HEK293 (cell line): ENCODE results near the gene SLC35A2.
A peak's percentile ranks its signal among the peaks of the same experiment; 100 is the strongest.

Source experiments
- CTCF ChIA-PET: fragments of 350-600 bp; formaldehyde crosslinking; extraction: SDS; loops from one replicate; lab custom pipeline; 2021; ENCODE audit warnings: antibody characterized with exemption; lab: Yijun Ruan, JAX
- POLR2A ChIA-PET: fragments of 300-600 bp; formaldehyde crosslinking; extraction: SDS; loops from one replicate; lab custom pipeline; 2020; ENCODE audit warnings: antibody characterized with exemption, inconsistent platforms; lab: Yijun Ruan, JAX
- H3K27ac ChIP-seq: fragments of 200-500 bp; sonication (Bioruptor generic); 2 replicates; pipeline ENCODE4 v1.5.1; 2014; ENCODE audit warnings: low read depth, low read length, control low read depth, inconsistent platforms; ENCODE audit errors: extremely low read depth
- H3K36me3 ChIP-seq, 2 experiments: fragments of 200-500 bp in 1 of 2; sonication (Bioruptor generic) in 1 of 2; 1 replicate in 1 of 2; 2 replicates in 1 of 2; pipeline ENCODE4 v1.5.1; 2014 to 2017; ENCODE audit warnings: inconsistent platforms in 2 of 2, low read length in 2 of 2; ENCODE audit not compliant: control insufficient read depth in 2 of 2, insufficient read depth in 1 of 2
- H3K4me1 ChIP-seq: fragments of 200-500 bp; sonication (Bioruptor generic); 2 replicates; pipeline ENCODE4 v1.5.1; 2014; ENCODE audit warnings: mild to moderate bottlenecking, low read length, inconsistent platforms; ENCODE audit not compliant: control insufficient read depth, insufficient read depth
- H3K4me3 ChIP-seq: 2 replicates; pipeline ENCODE4 v1.5.1; 2011; ENCODE audit warnings: low read depth, mild to moderate bottlenecking, control low read depth, low read length, moderate library complexity
- H3K9me3 ChIP-seq: fragments of 200-500 bp; sonication (Bioruptor generic); 2 replicates; pipeline ENCODE4 v1.5.1; 2014; ENCODE audit warnings: low read depth, low read length, inconsistent platforms; ENCODE audit not compliant: control insufficient read depth, insufficient read depth
- BCL11B ChIP-seq: fragments of 450-650 bp; formaldehyde crosslinking; IDR thresholded peaks from 2 replicates; pipeline ENCODE4 v1.5.1; 2016; ENCODE audit warnings: low read depth, missing biosample characterization, missing genetic modification characterization
- GLIS2 ChIP-seq: fragments of 450-650 bp; formaldehyde crosslinking; IDR thresholded peaks from 2 replicates; pipeline ENCODE4 v1.5.1; 2016; ENCODE audit warnings: missing biosample characterization, missing genetic modification characterization
- KLF8 ChIP-seq: fragments of 450-650 bp; formaldehyde crosslinking; IDR thresholded peaks from 2 replicates; pipeline ENCODE4 v1.5.1; 2016; ENCODE audit warnings: missing biosample characterization, missing genetic modification characterization
- SALL2 ChIP-seq: fragments of 450-650 bp; formaldehyde crosslinking; IDR thresholded peaks from 2 replicates; pipeline ENCODE4 v1.5.0; 2017; ENCODE audit warnings: missing biosample characterization, mild to moderate bottlenecking, missing genetic modification characterization, borderline replicate concordance
- SCRT2 ChIP-seq: fragments of 450-650 bp; formaldehyde crosslinking; IDR thresholded peaks from 2 replicates; pipeline ENCODE4 v1.5.1; 2016; ENCODE audit warnings: missing biosample characterization, missing genetic modification characterization
- SP3 ChIP-seq: fragments of 450-650 bp; formaldehyde crosslinking; IDR thresholded peaks from 2 replicates; pipeline ENCODE4 v1.5.1; 2016; ENCODE audit warnings: missing biosample characterization, missing genetic modification characterization
- ZBTB7A ChIP-seq: fragments of 450-650 bp; formaldehyde crosslinking; IDR thresholded peaks from 2 replicates; pipeline ENCODE4 v1.5.1; 2016; ENCODE audit warnings: low read depth, missing biosample characterization, missing genetic modification characterization
- ZEB2 ChIP-seq: fragments of 450-650 bp; formaldehyde crosslinking; IDR thresholded peaks from 2 replicates; pipeline ENCODE4 v1.5.1; 2016; ENCODE audit warnings: missing biosample characterization, missing genetic modification characterization
- ZIC2 ChIP-seq: fragments of 450-650 bp; formaldehyde crosslinking; IDR thresholded peaks from 2 replicates; pipeline ENCODE4 v1.5.1; 2016; ENCODE audit warnings: missing biosample characterization, missing genetic modification characterization
- ZNF133 ChIP-seq: fragments of 450-650 bp; formaldehyde crosslinking; IDR thresholded peaks from 2 replicates; pipeline ENCODE4 v1.5.1; 2016; ENCODE audit warnings: missing biosample characterization, missing genetic modification characterization
- ZNF146 ChIP-seq: fragments of 450-650 bp; formaldehyde crosslinking; IDR thresholded peaks from 2 replicates; pipeline ENCODE4 v1.5.1; 2016; ENCODE audit warnings: missing biosample characterization, missing genetic modification characterization
- ZNF366 ChIP-seq: fragments of 450-650 bp; formaldehyde crosslinking; conservative IDR thresholded peaks from 2 replicates; pipeline ENCODE4 v1.5.1; 2016; ENCODE audit warnings: missing biosample characterization, missing genetic modification characterization
- ZNF610 ChIP-seq: fragments of 450-650 bp; formaldehyde crosslinking; IDR thresholded peaks from 2 replicates; pipeline ENCODE4 v1.5.1; 2016; ENCODE audit warnings: missing biosample characterization, missing genetic modification characterization, borderline replicate concordance
- ZNF660 ChIP-seq: fragments of 450-650 bp; IDR thresholded peaks from 2 replicates; pipeline ENCODE4 v1.5.1; 2018; ENCODE audit warnings: missing biosample characterization, mild to moderate bottlenecking, missing genetic modification characterization
- ZSCAN16 ChIP-seq: fragments of 450-650 bp; formaldehyde crosslinking; IDR thresholded peaks from 2 replicates; pipeline ENCODE4 v1.5.1; 2016; ENCODE audit warnings: missing biosample characterization, missing genetic modification characterization
- ZXDB ChIP-seq: fragments of 450-650 bp; formaldehyde crosslinking; IDR thresholded peaks from 2 replicates; pipeline ENCODE4 v1.5.1; 2016; ENCODE audit warnings: missing biosample characterization, missing genetic modification characterization
- TF ChIP-seq, protein P1 (sequence below): fragments of 450-650 bp; formaldehyde crosslinking; IDR thresholded peaks from 2 replicates; pipeline ENCODE4 v1.5.1; 2016; ENCODE audit warnings: missing biosample characterization, missing genetic modification characterization
- TF ChIP-seq, protein P2 (sequence below): fragments of 450-650 bp; formaldehyde crosslinking; IDR thresholded peaks from 2 replicates; pipeline ENCODE4 v1.5.1; 2016; ENCODE audit warnings: missing biosample characterization, missing genetic modification characterization
- TF ChIP-seq, protein P3 (sequence below): fragments of 450-650 bp; formaldehyde crosslinking; IDR thresholded peaks from 2 replicates; pipeline ENCODE4 v1.5.1; 2017; ENCODE audit warnings: missing biosample characterization, mild to moderate bottlenecking, missing genetic modification characterization, moderate library complexity
- TF ChIP-seq, protein P4 (sequence below): fragments of 450-650 bp; IDR thresholded peaks from 2 replicates; pipeline ENCODE4 v1.5.1; 2018; ENCODE audit warnings: missing biosample characterization, missing genetic modification characterization
- TF ChIP-seq, protein P5 (sequence below): fragments of 450-650 bp; formaldehyde crosslinking; conservative IDR thresholded peaks from 2 replicates; pipeline ENCODE4 v1.5.1; 2016; ENCODE audit warnings: low read depth, missing biosample characterization, missing genetic modification characterization

Gene SLC35A2

DNA sequence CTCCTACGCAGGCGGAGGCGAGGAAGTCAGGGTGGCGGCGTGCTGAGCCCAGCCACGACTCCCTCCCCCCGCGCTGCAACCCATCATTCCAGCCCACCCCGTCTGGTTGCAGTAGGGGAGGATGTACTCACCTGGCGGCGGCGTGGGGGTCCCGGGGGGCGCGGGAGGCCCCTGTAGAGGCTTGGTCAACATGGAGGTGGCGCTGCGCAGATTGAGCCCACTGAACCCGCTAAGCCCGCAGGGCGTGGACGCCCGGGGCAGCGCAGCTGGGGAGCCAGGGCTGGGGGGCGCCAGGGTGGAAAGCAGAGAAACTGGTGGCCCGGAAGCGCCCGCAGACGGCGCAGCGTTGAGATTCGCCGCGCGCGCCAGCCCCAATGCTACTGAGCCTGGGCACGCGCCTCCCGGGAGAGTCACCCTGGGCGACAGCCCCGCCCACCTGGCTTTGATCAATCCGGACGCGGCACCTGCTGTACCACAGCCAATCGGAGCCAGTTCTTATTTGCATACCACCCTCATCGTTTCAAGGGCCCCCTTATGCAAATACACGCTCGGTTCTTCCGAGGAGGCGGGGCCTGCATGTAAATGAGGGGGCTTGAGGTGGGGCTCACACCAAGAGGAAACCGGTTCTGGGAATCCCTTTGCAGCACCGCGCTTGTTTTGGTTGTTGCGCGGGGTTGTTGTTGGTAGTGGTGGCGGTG, 7.3 kb upstream of the SLC35A2 start, which contains the start of gene PIM2:
PIM2 (minus strand) TSS at position 382 of the 698 bp plus-strand sequence; CDS start at position 192, 190 bp downstream.
- peaks cover 0 to 48% of the 10 kb centered on the region in 2 experiments; a peak in 2 of 3 replicates for H3K36me3 ChIP-seq
- peak within 1 kb of the TSS; percentile 58 for H3K27ac ChIP-seq
- H3K4me3 ChIP-seq: peak within 1 kb of the TSS; percentile 60
- POLR2A ChIA-PET: interaction anchor here (0.6 kb wide), 2 partner anchors 22 to 1701 kb away, joined by 3 to 4 read pairs; no protein-coding TSS in a partner anchor
- H3K4me1 ChIP-seq: 0 out of 2 replicates have a peak, but pooled peaks cover 3% of the 10 kb centered on the region
- no peaks in the 10 kb centered on the region for H3K9me3 ChIP-seq
- CTCF ChIA-PET: no interaction called here
- TF ChIP-seq ZNF133 (tag by site-specific recombination) (no peak), ZSCAN16 (tag by site-specific recombination) (peak; percentile 92), ZIC2 (tag by site-specific recombination) (peak; percentile 95), ZNF146 (tag by site-specific recombination) (no peak), SALL2 (tag by site-specific recombination) (no peak), ZNF660 (tag by site-specific recombination) (peak; percentile 45; the same call in 1 of the 2 replicates), GLIS2 (tag by site-specific recombination) (peak; percentile 96), ZXDB (0 out of 2 replicates have a peak, but pooled peaks have one; percentile 46), SCRT2 (tag by site-specific recombination) (no peak), ZBTB7A (tag by site-specific recombination) (peak; percentile 30; the same call in 1 of the 2 replicates), ZNF610 (tag by site-specific recombination) (no peak), SP3 (peak; percentile 68; the same call in 1 of the 2 replicates), ZNF366 (tag by site-specific recombination) (peak; percentile 77), BCL11B (tag by site-specific recombination) (0 out of 2 replicates have a peak, but pooled peaks have one; percentile 38), ZEB2 (tag by site-specific recombination) (peak; percentile 84), KLF8 (tag by site-specific recombination) (peak; percentile 32; the same call in 1 of the 2 replicates)
- TF ChIP-seq, protein P1, sequence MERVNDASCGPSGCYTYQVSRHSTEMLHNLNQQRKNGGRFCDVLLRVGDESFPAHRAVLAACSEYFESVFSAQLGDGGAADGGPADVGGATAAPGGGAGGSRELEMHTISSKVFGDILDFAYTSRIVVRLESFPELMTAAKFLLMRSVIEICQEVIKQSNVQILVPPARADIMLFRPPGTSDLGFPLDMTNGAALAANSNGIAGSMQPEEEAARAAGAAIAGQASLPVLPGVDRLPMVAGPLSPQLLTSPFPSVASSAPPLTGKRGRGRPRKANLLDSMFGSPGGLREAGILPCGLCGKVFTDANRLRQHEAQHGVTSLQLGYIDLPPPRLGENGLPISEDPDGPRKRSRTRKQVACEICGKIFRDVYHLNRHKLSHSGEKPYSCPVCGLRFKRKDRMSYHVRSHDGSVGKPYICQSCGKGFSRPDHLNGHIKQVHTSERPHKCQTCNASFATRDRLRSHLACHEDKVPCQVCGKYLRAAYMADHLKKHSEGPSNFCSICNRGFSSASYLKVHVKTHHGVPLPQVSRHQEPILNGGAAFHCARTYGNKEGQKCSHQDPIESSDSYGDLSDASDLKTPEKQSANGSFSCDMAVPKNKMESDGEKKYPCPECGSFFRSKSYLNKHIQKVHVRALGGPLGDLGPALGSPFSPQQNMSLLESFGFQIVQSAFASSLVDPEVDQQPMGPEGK: peak; percentile 88
- TF ChIP-seq, protein P2, sequence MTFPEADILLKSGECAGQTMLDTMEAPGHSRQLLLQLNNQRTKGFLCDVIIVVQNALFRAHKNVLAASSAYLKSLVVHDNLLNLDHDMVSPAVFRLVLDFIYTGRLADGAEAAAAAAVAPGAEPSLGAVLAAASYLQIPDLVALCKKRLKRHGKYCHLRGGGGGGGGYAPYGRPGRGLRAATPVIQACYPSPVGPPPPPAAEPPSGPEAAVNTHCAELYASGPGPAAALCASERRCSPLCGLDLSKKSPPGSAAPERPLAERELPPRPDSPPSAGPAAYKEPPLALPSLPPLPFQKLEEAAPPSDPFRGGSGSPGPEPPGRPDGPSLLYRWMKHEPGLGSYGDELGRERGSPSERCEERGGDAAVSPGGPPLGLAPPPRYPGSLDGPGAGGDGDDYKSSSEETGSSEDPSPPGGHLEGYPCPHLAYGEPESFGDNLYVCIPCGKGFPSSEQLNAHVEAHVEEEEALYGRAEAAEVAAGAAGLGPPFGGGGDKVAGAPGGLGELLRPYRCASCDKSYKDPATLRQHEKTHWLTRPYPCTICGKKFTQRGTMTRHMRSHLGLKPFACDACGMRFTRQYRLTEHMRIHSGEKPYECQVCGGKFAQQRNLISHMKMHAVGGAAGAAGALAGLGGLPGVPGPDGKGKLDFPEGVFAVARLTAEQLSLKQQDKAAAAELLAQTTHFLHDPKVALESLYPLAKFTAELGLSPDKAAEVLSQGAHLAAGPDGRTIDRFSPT (tag by site-specific recombination): 0 out of 2 replicates have a peak, but pooled peaks have one; percentile 27
- TF ChIP-seq, protein P3, sequence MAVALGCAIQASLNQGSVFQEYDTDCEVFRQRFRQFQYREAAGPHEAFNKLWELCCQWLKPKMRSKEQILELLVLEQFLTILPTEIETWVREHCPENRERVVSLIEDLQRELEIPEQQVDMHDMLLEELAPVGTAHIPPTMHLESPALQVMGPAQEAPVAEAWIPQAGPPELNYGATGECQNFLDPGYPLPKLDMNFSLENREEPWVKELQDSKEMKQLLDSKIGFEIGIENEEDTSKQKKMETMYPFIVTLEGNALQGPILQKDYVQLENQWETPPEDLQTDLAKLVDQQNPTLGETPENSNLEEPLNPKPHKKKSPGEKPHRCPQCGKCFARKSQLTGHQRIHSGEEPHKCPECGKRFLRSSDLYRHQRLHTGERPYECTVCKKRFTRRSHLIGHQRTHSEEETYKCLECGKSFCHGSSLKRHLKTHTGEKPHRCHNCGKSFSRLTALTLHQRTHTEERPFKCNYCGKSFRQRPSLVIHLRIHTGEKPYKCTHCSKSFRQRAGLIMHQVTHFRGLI (tag by site-specific recombination): 0 out of 2 replicates have a peak, but pooled peaks have one; percentile 13
- TF ChIP-seq, protein P4, sequence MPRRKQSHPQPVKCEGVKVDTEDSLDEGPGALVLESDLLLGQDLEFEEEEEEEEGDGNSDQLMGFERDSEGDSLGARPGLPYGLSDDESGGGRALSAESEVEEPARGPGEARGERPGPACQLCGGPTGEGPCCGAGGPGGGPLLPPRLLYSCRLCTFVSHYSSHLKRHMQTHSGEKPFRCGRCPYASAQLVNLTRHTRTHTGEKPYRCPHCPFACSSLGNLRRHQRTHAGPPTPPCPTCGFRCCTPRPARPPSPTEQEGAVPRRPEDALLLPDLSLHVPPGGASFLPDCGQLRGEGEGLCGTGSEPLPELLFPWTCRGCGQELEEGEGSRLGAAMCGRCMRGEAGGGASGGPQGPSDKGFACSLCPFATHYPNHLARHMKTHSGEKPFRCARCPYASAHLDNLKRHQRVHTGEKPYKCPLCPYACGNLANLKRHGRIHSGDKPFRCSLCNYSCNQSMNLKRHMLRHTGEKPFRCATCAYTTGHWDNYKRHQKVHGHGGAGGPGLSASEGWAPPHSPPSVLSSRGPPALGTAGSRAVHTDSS (tag by site-specific recombination): 0 out of 2 replicates have a peak, but pooled peaks have one; percentile 46
- TF ChIP-seq, protein P5, sequence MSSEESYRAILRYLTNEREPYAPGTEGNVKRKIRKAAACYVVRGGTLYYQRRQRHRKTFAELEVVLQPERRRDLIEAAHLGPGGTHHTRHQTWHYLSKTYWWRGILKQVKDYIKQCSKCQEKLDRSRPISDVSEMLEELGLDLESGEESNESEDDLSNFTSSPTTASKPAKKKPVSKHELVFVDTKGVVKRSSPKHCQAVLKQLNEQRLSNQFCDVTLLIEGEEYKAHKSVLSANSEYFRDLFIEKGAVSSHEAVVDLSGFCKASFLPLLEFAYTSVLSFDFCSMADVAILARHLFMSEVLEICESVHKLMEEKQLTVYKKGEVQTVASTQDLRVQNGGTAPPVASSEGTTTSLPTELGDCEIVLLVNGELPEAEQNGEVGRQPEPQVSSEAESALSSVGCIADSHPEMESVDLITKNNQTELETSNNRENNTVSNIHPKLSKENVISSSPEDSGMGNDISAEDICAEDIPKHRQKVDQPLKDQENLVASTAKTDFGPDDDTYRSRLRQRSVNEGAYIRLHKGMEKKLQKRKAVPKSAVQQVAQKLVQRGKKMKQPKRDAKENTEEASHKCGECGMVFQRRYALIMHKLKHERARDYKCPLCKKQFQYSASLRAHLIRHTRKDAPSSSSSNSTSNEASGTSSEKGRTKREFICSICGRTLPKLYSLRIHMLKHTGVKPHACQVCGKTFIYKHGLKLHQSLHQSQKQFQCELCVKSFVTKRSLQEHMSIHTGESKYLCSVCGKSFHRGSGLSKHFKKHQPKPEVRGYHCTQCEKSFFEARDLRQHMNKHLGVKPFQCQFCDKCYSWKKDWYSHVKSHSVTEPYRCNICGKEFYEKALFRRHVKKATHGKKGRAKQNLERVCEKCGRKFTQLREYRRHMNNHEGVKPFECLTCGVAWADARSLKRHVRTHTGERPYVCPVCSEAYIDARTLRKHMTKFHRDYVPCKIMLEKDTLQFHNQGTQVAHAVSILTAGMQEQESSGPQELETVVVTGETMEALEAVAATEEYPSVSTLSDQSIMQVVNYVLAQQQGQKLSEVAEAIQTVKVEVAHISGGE: 0 out of 2 replicates have a peak, but pooled peaks have one; percentile 11
